NB4 (cell line): ENCODE data around the gene FLOT1.
A peak's percentile ranks its signal among the peaks of the same experiment; 100 is the strongest.

ENCODE experiments used
- DNase-seq: peaks from one replicate; pipeline ENCODE4 v3.0.0; 2010; ENCODE audit warnings: low read depth
- H3K4me3 ChIP-seq: one replicate; pipeline ENCODE4 v1.5.1; 2011; ENCODE audit warnings: mild to moderate bottlenecking, low read depth, low read length, moderate library complexity
- CTCF ChIP-seq: IDR thresholded peaks from one replicate; pipeline ENCODE4 v1.5.1; 2012; ENCODE audit warnings: low read depth, low read length
- MYC ChIP-seq: IDR thresholded peaks from 2 replicates; pipeline ENCODE4 v1.6.1; 2011; ENCODE audit warnings: low read depth, low read length
- POLR2A ChIP-seq: IDR thresholded peaks from 2 replicates; pipeline ENCODE4 v1.6.1; 2011; ENCODE audit warnings: mild to moderate bottlenecking; ENCODE audit not compliant: insufficient read length; ENCODE audit errors: extremely low read depth
- TF ChIP-seq, protein P1 (sequence below): IDR thresholded peaks from 2 replicates; pipeline ENCODE4 v1.6.1; 2011; ENCODE audit warnings: low read depth, low read length

Gene FLOT1

DNA sequence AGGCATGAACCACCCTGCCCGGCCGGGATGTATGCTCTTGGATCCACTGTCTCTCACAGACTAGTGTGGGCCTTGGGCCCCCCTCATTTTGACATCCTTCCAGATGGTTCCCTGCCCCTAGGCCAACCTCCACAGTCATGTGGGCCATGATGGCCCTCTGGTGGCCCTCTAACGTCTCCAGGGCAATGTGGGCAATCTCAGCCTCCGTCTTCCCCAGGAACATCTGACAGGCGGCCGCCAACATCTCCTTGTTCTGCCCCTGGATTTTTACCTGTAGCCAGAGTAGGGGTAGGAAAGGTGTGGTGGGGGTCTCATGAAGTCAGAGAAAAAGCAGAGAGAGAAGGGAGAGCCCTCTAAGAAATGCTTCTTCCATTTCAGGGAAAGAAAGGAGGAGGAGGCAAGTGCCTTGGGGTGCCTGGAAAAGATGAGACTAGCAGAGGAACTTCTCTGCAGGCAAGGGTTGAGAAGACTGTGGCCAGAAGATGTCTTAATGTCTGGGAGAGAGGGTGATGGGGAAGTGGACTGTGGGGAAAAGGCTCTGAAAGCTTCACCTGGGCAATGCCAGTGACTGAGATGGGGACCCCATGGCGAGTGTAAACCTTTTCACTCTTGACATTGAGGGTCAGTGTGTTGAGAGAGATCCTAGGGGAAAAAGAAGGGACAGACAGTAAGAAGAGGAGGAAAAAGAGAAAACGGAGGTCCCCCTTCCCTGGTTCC lies 1.3 kb downstream of the FLOT1 start:
- H3K4me3 ChIP-seq = peak overlapping the region; percentile 86
- TF ChIP-seq POLR2A (no peak), CTCF (no peak)
- TF ChIP-seq, protein P1, sequence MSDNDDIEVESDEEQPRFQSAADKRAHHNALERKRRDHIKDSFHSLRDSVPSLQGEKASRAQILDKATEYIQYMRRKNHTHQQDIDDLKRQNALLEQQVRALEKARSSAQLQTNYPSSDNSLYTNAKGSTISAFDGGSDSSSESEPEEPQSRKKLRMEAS = no peak
- DNase-seq = no peak

DNA sequence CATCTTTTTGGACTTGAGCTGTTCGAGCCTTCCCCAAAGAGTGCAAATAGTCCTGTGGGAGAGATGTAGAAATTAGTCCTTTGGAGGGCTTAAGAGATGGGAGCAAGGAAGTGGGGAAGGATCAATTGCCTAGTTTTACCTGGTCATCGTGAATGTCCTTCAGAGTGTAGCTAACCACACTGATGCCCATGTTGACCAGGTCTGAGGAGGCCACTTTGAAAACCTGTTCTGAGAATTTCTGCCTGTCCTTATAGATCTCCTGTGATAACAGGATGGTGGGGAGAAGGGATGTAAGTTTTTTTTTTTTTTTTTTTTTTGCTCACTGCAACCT lies 2.0 kb downstream of the FLOT1 start:
- no peak for TF ChIP-seq CTCF
- TF ChIP-seq, protein P1 = no peak
- TF ChIP-seq POLR2A = no peak
- no peak for TF ChIP-seq MYC
- H3K4me3 ChIP-seq = no peak overlapping the region
- no peak for DNase-seq

GRCh38 chr6:30738532-30738931 lies 4.0 kb downstream of the FLOT1 start:
- DNase-seq = no peak
- no peak overlapping the region for H3K4me3 ChIP-seq
- TF ChIP-seq MYC = no peak
- TF ChIP-seq POLR2A = no peak
- no peak for TF ChIP-seq CTCF
- TF ChIP-seq, protein P1 = no peak

DNA sequence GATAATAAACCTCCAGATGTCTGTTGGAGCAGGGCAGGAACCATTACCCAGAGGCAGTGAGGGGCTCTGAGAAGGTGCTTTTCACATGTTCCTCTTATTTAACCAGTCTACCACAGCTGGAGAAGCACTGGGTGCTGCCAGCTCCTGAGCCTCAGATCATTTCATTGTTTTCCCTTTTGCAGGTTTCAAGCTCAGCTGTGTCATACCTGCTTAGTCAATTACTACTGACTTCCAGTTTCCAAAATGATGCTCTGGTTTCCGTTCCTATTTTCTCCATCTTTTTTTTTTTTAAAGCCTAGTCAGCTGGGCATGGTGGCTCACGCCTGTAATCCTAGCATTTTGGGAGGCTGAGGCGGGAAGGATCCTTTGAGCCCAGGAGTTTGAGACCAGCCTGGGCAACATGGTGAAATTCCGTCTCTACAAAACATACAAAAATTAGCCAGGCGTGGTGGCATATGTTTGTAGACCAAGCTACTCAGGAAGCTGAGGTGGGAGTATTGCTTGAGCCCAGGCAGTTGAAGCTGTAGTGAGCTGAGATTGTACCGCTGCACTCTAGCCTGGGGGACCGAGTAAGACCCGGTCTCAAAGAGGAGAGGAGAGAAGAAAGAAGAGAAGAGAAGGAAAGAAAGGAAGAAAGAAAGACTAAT lies 6.7 kb downstream of the FLOT1 start:
- H3K4me3 ChIP-seq = no peak overlapping the region
- no peak for DNase-seq
- no peak for TF ChIP-seq MYC
- TF ChIP-seq, protein P1 = no peak
- TF ChIP-seq CTCF = no peak
- no peak for TF ChIP-seq POLR2A

DNA sequence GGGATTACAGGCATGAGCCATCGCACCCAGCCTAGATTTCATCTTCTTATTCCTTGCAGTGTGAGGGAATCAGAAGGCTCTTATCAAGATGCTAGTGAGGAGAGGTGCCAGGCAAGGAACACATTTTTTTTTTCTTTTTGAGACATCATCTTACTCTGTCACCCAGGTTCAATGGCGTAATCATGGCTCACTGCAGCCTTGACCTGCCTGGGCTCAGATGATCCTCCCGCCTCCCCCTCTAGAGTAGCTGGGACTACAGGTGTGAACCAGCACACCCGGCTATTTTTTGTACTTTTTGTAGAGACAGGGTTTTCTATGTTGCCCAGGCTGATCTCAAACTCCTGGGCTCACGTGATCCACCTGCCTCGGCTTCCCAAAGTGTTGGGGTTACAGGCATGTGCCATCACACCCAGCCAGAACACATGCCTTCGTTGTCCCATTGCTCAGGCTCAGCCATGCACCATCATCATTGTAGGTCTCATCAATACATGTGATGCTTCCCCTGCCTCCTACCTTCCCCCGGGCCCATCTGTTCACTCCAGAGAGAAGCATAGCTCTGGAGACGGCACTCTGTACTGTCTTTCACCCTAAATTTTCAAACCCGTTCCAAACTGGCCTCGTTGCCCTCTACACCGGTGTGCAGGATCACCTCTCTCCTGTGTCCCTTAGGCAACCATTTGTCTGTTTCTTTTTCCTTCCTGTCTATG lies 10.1 kb downstream of the FLOT1 start:
- TF ChIP-seq CTCF = no peak
- TF ChIP-seq, protein P1 = no peak
- no peak for TF ChIP-seq POLR2A
- TF ChIP-seq MYC = no peak
- DNase-seq = no peak

More for the DNA sequence above, 10.1 kb downstream of the FLOT1 start:
- H3K4me3 ChIP-seq = no peak overlapping the region
